ENCODE data around the gene CEP19.
A peak's percentile ranks its signal among the peaks of the same experiment; 100 is the strongest.

CEP19 gene

DNA sequence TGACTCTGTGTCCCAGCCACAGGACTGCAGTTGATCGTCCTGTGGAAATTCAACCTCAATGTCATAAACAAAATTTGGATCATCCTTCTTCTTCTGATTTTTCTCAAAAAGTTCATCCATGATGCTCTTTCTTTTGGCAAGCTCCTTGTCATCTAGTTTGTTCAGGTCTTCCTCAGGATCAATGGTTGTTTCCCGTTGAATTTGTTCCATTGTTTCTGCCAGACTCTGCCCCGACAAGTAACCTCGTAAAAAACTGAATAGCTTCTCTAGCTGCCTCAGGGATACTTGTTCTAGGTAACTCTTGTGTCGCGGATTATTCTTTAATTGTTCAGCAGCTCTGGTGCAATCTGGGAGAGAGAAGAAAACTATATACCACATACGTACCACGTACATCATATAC is 4.5 kb downstream of the CEP19 start:
- DNase-seq: no peak

DNA sequence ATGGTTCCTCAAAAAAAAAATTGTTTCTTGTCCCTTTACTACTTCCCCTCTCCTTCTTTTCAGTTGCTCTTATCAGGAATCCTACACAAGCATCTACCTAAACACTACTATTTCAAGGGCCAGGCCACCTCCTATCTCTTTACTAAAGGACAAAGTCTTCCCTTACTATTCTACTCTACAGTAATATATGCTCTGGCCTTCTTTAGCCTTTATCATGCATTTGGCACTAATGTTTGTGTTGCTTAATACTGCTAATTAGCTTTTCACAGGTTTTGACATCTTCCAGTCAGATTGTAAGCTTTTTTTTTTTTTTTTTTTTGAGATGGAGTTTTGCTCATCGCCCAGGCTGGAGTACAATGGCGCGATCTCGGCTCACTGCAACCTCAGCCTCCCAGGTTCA is 5.3 kb downstream of the CEP19 start:
- no peak for DNase-seq

DNA sequence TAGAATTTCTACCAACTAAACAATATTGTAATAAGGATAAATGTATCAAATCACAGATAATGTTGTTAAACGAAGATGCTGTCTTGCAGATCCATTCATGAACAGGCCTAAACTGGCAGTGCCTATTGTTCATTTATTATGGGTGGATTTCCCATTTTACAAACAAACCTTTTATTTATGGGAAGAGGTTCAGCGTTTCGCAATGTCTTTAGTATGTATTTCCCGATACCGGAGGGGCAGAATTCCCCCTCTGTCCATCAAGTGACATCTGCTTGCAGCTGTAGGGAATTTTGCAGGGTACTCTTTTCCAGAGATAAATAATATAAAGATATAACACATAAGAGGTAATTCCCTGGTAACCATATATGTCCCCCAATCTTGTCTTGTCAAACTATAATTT is 5.7 kb downstream of the CEP19 start:
- DNase-seq: no peak

DNA sequence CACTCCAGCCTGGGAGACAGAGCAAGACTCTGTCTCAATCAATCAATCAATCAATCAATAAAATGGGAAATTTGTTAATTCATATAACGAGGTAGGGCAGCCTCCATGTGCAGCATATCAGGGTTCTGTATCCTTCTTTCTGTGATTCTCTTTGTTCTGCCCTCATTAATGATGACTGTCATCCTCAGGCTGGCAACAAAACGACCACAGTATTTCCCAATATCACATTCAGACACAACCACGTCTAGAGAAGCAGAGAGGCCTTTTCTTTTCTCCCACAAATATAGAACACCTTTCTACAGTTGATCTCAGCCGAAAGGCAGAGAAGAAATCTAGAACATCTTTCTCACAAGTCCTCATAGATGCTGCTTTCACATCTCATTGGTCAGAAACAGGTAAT is 11.2 kb downstream of the CEP19 start:
- DNase-seq: no peak

DNA sequence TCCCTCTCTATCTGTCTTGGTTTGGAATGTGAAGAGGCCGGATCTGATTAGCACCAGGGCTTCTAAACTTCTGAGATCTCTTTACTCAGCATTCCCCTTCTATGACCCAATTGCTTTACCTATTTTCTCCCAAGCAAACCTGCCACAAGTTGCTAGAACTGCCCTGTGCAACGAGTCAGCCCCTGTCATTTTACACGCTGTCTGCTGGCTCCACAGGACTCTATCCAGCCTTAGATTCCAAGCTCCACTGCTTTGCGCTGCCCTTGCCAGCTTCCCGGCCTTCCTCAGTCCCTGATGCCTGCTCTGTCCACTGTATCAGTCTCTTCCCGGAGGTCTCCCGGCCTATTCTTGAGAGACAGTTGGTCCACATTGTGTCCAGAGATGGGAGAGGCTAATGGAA is 12.3 kb downstream of the CEP19 start:
- no peak for DNase-seq

DNA sequence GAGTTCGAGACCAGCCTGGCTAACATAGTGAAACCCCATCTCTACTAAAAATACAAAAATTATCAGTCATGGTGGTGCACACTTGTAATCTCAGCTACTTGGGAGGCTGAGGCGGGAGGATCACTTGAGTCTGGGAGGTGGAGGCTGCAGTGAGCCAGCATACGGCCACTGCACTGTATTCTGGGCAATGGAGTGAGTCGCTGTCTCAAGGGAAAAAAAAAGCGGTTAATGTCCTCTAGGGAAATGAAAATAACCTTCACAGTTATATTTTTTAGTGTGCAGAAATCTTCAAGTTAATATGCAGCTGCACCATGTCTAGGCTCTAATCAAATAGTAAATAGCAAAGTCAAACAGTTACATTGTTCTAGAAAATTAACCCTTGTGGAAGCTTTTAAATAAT is 14.8 kb downstream of the CEP19 start:
- no peak for DNase-seq

DNA sequence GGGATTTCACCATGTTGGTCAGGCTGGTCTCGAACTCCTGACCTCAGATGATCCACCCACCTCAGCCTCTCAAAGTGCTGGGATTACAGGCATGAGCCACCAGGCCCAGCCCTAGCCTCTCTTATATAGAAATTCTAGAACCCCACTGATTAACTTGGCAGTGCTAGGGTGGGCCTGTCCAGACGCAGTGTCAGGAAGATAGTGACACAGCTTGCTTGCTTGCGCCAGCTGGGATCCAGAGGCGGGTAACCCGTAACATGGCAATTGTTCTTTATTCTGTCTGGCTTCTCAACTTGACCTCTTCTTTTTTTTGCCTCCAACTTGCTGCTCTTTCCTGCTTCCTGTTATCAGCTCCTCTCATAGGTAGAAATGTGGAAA is 16.2 kb downstream of the CEP19 start:
- DNase-seq: no peak

DNA sequence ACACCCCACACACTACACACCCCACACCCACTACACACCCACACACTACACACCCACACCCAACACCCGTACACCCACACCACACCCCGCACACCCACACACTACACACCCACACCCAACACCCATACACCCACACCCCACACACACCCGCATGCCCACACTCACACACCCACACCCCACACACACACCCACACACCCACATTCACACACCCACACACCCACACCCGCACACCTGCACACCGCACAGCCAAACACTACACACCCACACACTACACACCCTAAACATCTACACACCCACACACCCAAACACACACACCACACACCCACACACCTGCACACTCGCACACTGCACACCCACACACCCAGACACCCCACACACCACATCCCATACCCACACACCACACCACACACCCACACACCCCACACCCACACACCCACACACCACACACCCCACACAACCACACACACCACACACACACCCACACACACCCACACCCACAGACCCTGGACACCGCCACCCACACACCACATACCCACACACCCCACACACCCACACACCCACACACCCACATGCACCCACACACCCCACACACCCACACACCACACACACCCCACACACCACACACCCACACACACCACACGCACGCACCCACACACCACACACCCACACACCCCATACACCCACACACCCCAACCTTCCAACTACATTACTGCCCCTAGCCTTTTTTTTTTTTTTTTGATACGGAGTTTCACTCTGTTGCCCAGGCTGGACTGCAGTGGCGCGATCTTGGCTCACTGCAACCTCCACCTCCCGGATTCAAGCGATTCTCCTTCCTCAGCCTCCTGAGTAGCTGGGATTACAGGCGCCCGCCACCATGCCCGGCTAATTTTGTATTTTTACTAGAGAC is 16.9 kb downstream of the CEP19 start:
- no peak for DNase-seq

DNA sequence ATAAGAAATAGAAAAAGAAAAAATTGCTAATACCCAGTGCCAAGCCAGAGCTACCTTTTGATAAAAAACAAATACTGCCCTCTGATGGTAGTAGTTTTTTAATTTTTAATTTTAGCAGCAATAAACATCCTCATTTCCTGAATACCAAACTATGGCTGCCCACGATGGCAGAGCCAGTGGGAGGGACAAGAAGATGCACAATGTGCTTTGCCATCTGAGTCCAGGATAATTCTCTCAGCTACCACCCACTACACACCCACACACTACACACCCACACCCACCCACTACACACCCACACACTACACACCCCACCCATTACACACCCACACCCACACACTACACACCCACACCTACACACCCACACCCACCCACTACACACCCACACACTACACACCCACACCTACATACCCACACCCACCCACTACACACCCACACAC is 17.8 kb downstream of the CEP19 start:
- peak; percentile 35 for DNase-seq

DNA sequence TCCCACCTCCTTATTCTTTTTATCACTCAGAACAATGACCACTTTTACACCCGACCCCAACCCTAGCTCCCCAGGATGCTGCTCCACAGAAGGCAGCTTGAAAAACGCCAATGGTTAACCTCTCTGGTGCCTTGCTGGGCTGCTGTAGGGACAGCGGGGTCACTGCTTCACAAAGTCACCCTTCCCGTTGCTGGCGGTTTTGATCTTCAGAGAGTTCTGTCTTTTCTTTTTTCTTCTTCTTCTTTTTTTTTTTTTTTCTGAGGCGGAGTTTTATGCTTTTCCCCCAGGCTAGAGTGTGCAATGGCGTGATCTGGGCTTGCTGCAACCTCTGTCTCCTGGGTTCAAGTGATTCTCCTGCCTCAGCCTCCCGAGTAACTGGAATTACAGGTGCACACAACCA is 20.7 kb downstream of the CEP19 start:
- no peak for DNase-seq

DNA sequence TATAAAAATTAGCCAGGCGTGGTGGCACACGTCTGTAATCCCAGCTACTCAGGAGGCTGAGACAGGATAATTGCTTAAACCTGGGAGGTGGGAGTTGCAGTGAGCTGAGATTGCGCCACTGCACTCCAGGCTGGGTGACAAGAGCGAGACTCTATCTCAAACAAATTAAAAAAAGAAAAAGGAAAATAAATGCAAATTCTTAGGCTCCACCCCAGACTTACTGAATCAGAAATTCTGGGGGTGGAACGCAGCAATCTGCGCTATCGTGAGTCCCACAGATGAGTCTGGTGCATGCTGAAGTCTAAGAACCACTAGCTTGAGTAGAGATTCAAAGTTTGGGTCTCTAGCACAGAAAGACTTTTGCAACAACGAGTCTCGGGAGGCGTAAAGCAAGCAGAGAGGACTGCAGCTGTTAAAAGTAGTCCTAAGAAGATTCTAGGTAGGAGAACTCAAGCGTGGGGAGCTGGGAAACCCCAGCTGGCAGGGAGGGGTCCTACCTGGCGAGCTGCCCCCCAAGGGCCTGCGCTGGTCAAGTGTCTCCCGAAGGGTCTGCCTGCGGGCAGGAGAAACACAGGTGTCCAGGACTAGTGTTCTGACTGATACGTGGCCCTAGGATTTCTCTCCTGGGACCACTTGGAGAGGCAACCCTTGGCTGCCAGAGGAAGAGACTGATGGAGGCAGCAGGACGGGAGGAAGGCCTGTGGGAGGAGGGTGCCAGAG is 21.9 kb downstream of the CEP19 start:
- no peak for DNase-seq

DNA sequence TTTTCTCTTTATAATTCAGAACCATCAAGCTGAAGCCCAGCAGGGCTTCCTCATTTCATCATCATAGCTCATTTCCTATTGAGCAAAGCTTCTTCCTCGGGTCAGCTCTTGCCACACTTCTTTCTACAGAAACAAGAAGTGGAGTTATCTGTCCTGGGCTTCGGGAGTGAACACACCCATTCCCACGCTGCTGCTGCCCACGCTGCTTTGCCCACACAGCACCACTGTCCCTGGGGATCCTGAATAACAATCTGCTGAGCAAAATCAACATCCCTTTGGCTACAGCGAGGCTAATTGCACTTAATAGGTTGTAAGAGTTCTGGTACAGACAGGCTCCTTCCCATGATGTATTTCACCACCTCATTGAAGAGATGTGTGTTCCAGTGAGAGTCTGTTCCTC is 23.7 kb downstream of the CEP19 start:
- no peak for DNase-seq

DNA sequence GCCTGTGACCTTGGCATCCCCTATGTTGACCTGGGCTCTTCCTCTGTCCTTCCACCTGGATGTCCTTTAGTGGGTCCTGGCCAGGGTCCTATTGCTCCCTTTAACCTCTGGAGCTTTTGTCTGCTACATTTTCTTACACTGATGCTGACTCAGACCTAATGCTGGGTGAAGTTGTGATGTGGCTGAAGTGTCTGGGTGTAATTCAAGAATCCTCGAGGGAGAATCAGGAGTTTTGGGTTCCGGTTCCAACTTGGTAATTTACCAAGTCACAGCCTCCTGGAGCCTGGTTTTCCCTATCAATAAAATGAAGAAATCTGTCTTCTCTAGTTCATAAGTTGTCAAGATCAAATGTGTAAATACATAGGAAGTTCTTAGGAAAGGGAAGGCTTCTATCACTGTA is 25.6 kb downstream of the CEP19 start:
- DNase-seq: no peak

DNA sequence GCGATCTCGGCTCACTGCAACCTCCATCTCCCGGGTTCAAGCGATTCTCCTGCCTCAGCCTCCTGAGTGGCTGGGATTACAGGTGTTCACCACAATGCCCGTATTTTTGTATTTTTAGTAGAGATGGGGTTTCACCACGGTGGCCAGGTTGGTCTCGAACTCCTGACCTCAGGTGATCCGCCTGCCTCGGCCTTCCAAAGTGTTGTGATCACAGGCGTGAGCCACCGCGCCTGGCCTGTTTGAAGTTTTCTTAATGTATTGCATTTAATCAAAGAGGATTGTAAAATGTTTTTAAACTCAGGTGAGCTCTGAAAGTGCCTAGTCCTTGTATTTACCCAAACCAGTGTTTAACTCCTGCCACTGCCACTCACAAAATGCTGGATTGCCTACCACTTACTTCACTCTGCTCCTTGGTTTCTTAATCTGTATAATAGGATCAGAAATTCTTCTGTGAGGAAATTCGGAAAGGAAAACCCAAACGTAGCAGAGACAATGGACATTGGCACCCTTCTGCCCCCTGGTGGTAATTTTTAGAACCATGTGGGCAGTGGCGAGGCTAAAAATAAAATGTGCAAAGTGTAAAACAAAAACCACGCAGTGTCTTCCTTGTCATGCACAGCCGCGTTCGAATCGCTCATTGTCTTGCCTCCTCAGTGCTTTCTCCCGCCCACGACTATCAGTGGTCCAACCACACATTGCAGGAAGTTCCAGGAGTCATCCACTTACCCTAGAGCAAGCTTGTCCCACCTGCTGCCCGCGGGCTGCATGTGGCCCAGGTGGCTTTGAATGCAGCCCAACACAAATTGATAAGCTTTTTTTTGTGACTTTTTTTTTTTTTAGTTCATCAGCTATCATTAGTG is 27.3 kb downstream of the CEP19 start:
- peak; percentile 89 for DNase-seq

DNA sequence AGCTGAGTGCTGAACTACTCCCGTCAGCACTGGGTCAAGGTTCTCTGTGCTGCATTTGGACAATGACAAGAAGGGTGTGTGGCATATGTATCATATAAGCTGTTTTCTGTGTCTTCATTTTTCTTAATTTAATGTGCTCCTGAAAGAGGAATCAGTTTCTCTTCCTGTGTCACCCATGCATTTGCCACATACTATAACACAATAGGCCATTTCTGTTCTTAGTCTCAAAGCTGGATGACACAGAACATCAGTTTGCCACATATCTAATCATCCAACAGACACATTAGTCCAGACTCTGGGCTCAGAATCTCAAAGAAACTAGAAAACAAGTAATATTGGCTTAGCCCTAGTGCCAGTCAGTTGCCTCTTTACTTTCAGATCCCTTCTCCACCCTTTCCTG is 34.1 kb downstream of the CEP19 start:
- DNase-seq: no peak

DNA sequence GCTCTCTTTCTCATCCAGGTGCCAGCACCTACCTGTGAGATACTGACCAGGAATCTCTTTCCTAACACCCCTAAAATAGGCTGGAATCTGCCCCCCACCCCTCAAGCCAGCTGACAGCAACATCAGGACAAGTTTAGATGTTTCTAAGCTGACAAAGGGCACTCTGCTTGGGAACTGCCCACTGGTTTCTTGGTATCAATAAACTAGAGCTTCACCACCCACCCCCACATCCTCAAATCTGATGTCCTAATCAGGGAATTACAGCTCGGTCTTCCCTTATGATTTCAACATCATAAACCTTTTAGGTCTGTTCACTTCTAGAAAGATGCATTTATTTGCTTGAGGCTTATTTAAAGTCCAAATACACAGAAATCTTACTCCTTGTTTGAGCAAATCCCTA is 34.7 kb downstream of the CEP19 start:
- no peak for DNase-seq

DNA sequence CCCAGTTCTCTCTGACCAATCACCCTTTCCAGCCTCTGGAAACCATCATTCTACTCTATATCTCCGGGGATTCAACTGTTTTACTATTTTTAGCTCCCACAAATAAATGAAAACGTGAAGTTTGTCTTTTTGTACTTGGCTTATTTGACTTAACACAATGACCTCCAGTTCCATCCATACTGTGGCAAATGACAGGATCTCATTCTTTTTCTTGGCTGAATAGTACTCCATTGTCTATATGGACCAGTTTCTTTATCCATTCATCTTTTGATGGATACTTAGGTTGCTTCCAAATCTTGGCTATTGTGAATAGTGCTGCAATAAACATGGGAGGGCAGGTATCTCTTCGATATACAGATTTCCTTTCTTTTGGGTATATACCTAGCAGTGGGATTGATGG is 38.4 kb downstream of the CEP19 start:
- no peak for DNase-seq

DNA sequence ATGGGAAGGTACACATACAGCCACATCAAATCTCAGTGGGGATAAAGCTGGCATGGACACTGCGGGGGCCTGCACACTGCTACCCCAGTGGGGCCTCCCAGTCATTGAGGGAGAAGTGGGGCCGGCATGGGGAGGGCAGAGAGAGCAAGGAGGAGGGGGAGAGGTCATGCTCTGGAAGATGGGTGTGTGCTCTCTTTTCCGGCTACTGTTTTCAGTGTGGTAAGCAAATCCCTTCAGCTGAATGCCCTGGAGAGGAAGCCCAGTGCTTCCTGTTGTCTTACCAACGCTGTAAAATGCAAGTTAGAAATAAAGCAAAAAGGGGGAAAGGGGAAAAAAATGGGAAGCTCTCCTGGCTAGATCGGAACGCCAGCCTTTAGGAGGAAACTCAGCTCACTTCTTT is 41.7 kb downstream of the CEP19 start:
- no peak for DNase-seq

DNA sequence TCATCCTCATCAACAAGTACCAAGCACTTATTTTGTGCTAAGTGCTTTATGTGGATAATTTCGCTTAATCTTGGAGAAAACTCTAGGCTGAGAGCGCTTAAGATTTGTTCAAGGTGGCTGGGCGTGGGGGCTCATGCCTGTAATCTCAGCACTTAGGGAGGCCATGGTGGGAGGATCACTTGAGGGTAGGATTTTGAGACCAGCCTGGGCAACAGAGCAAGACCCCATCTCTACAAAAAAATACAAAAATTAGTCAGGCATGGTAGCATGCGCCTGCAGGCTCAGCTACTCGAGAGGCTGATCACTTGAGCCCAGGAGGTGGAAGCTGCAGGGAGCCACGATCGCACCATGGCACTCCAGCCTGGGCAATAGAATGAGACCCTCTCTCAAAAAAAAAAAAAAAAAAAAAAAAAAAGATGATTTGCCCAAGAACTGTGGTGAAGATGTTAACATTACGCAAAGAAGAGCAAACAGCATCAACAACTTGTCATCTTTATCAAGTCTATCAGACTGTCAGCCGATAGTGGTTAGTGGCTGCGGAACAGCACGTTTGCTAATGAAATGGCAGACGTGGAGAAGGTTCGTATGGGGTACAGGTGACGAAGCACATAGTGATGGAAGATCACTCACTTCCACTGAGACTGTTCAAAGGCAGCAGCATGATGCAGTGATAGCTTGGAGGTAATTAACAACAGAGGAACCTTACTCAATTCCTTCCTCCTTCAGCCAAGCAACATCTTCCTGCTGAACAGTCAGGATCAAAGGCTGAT is 44.8 kb downstream of the CEP19 start:
- DNase-seq: no peak

DNA sequence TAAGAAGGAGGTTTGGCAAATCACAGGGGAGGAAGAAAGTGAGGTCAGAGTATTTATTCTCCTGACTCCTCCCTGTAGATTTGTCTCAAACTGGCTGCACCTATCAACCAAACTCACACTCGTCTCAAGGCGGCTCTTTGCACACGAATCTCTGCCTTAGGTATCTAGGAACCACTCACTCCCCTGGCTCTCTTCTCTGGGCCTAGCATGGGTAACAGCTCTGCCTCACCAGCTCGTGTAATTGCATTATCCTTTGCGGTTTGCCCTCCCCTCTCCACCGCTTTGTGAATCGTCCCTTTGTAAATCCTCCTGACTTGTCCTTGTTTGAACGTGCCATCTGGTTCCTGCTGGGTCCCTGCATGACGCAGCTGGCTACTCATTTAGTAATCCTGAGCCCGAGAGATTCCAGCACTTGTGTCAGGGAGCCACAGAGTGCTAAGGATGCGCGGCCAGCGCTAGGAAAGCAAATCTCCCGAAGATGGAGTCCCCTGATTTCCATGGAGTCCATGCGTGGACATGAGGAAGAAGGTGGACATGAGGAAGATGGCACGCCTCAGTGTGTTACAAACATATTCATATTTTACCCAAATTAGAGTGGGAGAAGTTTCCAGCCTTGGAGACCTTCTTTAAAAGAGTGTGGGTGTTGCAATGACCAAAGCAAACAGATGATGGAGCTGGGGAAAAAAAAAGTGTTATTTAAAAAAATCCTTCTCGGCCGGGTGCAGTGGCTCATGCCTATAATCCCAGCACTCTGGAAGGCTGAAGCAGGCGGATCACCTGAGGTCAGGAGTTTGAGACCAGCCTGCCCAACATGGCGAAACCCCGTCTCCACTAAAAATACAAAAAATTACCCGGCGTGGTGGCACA is 45.8 kb downstream of the CEP19 start:
- DNase-seq: peak; percentile 31

DNA sequence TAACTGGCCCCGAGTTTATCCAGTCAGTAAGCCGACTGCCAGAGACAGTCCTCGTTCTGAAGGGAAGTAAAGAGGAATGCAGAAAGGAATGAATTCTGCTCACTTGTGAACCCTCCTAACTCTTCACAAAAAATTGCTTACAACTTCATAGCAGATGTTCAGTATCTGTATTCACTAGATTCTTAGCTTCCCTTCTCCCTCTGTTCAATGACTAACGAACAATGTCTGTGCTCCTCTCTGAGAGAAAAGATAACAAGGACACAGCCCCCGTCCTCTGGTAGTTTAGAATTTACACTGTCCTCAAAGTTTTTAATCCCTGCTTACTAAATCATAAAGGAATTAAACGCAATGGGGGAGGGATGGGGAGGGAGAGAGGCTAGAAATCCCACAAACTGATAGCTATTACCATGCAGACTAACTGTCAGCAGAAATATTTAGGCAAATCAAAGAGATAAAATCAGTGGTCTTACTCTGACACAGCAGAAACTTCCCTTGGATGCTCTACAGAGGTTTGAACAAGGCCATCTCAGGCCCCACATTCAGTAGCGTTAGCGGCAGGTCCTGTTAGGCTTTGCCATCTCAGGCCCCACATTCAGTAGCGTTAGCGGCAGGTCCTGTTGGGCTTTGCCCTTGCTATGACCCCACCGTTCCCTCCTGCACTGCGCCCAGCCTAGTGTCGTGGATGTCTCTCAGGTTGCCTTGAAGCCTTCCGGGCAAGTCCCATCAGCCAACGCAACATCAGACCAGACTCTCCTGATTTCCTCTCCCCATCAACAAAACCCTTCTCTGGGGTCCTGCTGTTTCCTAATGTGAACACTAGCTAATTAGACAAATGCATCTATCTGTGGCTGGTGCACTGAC is 49.1 kb downstream of the CEP19 start:
- DNase-seq: no peak
